GM21723 (cell line): ENCODE measurements around the gene ERICH6.

Source experiments
- ATAC-seq: cut with Tn5 transposase; IDR thresholded peaks from one replicate; pipeline ENCODE4 v1.9.1; 2021; ENCODE audit warnings: mild to moderate bottlenecking, moderate library complexity; ENCODE audit not compliant: unreplicated experiment

The ERICH6 gene

DNA sequence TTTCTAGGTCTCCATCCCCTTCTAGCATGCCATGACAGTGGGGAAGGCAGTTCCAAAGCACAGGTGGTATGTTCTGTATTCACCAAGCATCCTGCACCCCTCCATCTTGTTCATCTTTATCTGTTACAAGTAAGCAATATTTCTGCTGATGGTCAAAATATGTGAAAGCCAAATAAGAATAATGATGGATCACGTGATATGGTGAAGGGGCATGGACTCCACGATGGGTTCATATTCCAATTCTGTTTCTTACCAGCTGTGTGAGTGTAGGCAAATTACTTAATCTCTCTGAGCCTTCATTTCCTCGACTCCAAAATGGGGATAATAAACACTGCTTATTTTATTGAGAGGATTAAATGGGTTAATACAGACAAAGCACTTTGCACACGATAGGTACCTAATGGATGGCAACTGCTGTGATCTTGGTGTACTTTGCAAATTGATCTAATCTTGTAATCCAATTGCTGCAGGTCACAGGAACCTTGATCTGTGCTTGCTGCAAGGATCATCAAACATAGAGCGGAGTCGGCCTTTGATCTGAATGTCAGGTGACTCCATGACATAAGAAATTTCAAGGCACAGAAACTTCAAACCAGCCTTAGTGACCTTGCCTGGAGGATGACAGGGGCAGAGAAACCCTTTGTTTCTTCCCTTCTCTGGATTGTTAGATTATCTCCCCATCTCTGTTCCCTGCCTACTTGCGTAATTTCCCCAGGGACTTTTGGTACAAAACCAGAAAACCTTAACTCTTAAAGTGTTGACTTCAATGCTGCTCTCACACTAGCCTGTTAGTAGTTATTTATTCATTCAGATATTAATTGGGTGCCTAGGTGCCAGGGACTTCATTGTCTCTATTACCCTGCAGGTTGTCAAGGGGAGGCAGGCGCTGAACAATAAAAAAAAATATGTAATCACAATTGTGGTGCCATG is 33.4 kb upstream of the ERICH6 start:
- no peak for ATAC-seq

DNA sequence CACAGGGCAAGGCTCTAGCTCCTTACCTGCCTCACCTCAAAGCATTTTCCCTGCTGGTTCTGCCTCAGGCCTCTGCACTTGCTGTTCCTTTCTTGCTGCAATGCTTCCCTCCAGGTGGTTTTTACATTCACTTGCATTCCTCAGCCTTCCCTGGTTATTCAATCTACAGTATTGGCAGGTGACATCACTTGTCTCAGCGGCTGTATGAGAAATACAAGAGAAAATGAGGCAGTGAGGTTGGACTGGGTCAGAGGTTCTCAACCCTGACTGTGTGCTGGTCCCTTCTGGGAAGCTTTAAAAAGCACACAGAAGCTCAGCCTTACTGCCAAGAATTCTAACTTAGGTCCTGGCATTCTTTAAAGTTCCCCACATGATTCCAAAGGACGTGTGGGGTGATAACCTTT is 32.6 kb upstream of the ERICH6 start:
- no peak for ATAC-seq

DNA sequence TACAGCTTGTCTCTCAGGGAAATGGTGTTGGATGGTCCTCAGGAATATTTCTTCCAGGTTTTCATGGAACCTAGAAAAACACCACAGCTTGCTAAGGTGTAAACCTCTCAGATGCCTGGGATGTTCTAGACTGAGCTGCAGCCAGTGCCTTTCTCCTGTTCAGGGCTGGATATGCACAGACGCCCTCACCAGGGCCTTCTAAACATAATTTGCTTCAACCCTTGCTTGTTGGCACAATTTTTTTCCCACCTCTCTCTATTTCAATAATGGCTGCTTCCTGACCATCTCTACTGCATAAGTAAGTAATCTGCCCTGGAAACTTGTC is 31.0 kb upstream of the ERICH6 start:
- no peak for ATAC-seq

DNA sequence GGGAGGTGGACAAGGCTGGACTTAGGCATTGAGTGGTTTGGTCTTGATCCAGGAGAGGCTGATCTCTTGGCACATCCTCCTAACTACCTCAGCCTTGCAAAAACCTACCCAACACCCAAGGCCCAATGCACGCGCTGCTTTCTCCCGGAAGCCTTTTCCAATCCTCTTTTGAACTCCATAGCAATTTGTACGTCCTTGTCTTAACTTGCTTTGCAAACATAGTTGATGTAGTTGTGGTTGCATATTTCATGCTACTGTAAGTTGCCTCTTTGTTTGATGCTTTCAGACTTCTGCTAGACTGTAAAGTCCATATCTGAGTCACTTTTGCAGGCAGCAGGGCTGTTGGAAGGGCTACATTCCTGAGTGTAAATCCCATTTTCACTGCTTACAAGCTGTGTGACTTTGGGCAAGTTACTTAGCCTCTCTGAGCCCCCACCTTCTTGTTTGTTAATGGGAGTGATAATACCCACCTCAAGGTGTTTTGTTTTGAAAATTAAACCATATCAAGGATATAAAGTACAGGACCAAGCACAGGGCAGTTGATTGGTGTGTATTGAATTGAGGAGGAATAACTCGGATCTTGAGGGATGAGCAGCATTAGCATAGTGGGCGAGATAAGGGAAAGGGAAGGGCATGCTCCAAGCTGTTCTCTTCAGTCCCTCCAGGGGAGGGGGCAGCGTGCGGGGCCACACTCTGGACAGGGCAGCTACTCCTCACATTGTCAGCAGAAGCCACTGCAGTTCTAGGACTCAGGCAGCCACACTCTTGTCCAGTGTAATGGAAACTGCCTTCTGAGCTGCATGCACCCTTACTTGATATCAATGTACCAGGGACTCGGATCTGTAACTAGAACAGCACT is 30.4 kb upstream of the ERICH6 start:
- no peak for ATAC-seq

DNA sequence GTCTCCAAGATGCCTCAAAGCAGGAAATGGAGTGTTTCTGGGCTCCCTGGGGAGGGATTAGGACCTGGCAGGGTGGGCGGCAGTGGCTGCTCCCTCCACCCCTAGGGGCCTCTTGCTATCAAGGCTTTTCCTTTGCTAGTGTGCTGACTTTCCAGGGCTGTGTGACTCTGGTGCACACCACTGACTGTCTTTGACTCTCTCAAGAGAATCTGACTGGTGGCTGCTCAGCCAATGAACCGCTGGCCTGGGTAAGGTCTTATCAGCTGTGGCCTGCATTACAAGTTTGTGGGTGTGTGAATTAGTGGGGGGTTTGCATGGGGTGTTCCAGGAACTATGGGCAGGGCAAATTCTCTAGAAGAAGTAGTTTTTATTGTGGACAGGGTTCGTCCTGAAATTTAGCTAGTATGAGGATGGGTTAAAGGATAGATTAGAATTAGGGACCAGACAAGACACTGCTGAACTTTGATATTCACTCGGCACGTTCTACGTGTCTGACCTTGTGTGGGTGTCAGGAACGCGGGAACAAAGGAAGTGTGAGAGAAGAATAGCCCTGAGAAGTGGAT is 29.7 kb upstream of the ERICH6 start:
- no peak for ATAC-seq

DNA sequence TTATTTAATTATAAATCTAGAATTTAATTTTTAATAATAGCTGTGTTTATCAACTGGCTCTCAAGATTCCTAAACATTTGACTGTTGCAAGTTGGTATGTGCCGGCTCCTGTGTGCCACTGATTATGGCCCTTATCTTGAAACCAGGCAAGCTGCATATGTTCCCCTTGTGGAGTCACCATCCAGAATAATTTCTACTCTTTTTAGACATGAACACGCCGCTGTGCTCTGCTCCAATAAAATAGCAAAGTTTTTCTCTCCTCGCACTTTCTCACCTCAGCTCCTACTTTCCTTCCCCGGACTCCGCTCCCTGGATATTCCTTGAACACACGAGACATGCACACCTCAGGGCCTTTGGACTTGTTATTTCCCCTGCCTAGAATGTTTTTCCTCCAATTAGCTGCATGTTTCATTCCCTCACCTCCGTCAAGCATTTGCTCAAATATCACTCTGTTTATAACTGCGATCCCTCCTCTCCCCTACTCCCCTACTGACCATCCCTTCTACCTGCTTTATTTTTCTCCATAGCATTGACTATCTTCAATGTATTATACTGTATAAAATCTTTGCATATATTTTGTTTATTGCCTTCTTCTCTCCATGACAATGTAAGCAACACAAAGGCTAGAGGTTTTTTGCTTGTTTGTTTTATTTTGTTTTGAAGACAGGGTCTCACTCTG is 26.1 kb upstream of the ERICH6 start:
- ATAC-seq: no peak

DNA sequence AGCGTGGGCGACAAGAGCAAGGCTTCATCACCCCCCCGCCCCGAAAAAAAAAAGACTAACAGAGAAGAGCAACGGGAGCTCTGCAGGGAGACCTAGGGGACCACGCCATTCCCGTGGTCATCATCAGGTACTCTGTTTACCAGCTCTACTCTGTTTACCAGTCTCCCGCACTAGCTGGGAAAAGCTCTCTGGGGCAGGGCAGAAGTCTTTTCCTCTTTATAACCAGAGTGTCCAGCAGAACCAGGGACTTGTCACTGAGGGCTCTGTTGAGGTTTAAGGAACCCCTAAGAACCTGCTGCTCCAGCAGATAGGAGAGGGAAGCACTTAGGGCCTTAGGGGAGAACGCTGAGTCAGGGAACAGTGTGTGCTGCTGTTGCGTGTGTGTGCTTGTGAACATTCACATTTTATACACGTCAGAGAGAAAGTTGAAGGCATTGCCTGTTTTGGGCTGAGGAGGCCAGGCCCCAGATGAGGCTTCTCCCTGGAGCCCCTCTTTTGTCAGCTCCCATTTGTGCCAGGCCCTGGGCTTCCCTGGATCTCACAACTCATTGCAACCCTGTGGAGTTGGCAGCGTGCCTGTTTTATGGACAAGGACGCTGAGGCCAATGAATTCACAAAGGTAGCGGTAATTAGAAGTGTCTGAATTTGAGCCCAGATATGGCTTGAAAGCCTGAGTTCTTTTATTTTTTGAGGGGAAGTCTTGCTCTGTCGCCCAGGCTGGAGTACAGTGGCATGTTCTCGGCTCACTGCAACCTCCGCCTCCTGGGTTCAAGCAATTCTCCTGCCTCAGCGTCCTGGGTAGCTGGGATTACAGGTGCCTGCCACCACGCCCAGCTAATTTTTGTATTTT is 24.2 kb upstream of the ERICH6 start:
- no peak for ATAC-seq

DNA sequence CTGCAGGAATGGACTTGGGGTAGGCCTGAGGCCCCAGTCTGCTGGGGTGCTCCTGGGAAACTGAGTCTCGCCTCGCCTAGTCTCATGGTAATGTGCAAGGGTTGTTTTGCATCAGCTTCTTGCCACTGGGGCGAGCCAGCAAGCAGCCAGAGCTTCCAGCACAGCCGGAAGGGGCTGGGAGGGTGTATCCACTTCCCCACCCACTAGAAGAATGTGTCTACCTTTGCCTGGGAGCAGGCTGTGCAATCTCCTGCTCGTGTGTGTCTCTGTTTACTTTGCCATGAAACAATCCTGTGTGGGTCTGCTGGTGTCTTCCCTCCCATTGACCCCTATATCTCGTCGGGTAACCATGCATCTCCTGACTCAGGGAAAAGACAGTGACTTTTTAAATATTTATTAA is 21.8 kb upstream of the ERICH6 start:
- ATAC-seq: no peak

DNA sequence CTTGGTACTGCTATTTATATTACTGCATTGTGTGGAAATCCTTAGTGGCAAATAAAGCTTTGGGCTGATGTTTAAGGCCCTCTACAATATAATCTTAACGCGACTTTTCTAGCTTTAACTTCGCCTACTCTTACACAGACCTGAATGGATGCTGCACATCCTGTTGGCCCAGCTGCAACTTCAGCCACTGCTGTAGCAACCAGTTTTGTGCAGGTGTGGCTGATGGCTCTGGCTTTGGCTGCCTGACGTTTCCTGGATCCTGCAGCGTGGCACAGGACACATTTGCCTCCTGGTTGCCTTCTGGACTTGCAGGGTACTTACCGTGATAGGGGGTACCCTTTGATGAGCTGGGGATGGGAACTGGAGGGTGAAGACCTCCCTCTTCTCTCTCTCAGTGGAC is 20.2 kb upstream of the ERICH6 start:
- ATAC-seq: no peak

DNA sequence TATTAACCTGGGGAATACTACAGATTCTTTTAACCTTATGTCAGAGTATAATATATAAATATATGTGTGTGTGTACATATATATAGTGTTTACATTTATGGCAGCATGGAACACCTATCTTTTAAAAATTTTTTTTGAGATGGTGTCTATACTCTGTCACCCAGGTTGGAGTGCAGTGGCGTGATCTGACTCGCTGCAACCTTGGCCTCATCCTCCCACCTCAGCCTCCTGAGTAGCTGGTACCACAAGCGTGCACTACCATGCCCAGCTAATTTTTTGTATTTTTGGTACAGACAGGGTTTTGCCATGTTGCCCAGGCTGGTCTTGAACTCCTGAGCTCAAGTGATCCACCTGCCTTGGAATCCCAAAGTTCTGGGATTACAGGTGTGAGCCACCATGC is 18.5 kb upstream of the ERICH6 start:
- ATAC-seq: no peak

DNA sequence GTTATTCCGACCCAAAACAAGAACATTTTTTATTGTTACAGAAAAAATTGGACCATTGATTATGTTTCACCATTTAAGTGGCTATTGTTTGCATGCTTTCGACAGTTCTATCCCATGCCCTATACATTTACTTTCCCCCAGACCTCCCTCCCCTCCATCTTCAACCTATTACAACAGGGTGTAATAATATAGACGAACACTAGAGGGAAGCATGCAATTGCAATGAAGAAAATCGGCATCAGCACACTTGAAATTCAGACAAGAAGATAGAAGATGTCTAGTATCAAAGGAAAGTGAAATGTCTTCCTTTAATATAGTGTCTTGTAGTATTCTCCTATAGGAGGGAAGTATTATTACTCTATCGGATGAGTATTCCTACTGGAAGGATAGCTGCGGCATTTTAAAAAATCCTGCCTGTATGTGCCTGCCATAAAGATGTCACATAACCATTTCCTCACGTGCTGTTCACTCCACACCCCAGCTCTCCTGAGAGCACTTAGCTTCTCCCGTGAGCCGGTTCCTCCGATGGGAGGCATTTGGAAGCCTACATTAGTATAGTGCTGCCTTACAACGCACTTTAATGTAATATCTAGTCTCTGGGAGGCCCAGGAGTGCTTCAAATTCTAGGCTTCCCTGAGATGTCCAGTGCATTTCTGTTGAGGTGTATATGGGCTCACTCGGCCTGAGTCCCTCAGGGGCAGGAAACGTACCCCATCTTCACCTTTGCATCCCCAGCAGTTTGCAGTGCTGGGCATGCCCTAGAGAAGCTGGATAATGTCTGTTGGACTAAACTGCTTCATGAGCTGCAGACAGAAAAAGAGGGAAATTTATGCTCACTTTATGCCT is 17.8 kb upstream of the ERICH6 start:
- peak; percentile 80 for ATAC-seq

DNA sequence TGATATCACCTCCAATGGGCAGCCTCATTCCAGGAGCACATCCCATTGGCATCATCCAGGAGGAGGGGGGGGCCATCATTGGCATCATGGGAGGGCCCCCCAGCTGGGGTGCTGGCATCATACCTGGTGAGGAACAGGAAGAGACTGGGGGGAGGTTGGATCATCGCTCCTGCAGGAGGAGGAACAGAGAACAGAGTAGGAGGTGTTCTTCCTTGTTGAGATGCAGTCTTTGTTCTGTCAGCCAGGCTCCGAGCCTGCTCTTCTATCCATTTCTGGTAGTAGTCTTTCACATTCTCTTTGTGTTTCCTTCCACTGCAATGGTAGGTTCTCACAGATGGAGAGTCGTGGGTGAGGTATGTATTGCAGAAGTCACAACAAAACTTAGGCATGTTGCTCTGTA is 16.7 kb upstream of the ERICH6 start:
- ATAC-seq: no peak

DNA sequence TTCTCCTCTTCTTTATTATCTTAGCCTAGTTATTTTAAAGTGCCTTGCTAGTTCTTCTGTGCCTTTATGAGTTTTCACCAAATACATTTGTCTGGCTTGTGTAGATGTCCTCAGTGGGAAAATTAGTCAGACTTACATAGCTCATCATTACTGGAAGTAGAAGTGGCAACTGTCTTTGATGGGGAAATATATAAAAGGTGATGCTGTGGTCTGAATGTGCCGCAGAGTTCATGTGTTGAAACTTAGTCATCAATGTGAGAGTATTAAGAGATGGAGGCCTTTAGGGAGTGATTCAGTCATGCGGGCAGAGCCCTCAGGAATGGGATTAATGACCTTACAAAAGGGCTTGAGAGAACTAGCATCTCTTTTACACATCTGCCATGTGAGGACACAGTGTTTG is 6.4 kb upstream of the ERICH6 start:
- no peak for ATAC-seq

DNA sequence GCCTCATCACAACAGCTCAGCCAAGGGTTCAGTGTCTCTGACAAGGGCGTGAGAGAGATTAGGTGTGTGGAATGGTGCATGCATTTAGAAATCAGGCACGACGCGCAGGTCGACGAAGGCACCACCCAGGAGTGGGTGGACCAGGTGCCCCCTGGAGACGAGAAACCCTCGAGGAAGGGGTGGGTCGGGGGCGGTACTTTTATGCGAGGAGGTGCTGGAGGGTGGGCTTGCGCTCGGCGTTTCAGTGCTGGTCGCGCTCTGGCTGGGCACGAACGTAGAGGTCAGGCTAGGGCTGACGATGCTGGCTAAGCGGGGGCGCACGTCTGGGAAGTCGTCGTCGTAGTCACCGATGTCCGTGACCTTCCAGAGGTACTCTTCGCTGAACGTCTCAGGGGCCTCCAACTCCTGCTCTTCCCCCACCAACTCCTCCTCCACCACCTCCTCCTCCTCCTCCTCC is 393 bp downstream of the ERICH6 start:
- ATAC-seq: peak; percentile 36

DNA sequence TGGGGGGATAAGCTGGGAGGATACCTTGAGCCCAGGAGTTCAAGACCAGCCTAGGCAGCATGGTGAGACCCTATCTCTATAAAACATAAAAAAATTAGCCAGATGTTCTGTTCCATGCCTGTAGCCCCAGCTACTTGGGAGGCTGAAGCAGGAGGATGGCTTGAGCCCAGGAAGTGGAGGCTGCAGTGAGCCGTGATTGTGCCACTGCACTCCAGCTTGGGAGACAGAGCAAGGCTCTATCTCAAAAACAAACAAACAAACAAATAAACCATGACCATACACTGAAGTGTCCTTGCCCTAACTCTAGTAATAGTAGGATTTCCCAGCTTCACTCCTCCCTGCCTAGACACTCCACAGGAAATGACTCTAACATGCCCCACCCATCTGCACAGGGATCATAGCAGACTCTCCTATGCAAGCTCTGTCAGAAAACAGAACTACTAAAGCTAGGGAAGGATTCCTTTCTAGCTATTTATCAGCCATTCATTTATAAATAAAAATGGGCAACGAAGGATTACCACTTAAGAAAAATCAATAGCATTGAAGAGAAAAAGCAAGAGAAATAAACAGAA is 4.6 kb downstream of the ERICH6 start:
- no peak for ATAC-seq

DNA sequence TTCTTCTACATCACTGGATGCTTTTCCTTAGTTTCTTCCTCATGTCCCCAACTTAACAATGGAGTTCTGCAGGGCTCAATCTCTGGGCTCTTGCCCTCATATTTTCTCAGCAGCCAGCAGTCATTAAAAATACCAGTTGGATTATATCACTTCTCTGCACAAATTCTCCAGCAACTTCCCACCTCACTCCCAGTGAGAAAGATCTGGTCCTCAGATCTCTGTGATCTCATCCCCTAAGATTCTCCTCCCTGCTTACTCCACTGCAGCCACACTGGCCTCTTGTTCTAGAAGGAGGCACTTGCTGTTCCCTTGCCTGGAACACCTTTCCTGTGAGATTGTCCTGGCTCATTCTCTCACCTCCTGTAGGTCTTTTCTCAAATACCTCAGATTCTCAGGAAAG is 6.1 kb downstream of the ERICH6 start:
- ATAC-seq: no peak

DNA sequence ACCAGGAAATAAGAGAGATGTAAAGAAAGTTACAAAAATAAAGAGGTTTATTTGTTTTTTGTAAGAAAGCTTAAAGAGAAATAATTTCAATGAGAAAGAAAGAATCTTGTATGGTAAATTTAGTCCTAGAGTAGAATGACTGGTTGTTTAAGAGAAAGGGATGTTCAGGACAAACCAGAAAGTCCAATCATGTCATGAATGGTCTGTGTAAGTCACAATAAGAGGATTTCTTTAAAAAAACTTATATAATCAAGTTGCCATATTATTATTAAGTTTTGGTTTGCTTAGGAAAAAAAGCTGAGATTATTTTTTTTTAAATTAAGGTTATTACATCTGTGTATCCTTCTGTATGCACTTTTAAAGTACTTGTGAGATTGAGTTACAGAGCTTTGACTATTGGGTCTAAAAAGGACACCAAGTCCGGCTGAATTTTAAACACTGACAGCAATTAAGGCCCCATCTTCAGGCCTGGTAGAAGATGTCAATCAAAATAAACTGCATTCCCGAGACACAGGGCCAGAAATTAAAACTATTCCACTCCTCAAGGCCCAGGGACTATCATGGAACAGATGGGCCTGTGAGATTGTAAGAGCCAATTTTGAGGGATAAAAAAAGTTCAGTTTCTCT is 12.2 kb downstream of the ERICH6 start:
- ATAC-seq: no peak

DNA sequence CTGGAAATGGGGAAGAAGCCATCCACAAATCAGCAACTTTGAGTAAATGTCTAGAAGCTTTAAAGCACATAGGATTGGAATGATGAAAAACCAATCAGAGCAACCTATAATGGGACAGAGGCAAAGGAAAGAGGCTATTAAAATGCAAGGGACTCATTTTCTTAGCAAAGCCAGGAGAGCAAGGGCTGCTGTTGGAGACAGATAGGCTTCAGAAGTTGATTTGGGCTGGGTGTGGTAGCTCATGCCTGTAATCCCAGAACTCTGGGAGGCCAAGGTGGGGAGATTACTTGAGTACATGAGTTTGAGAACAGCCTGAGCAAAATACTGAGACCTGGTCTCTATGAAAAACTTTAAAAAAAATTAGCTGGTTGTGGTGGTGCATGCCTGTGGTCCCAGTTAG is 16.1 kb downstream of the ERICH6 start:
- no peak for ATAC-seq

DNA sequence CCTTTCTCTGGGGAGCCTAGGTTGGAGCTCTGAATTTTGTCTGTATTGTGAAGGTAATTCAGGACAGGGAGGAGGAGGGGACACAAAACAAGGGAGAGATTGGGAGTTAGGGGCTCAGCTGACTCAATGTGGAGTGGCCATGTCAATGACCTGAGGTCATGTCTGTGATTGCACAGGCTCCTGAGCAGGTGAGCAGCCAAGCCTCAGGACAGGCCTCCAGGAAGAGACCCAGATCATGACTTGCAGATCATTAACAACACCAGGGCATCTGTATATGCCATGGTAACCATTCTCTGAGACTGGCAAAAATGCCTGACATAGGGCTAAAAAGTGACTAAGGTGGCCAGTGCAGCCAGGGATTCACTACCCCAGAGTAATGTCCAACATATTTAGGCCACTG is 20.9 kb downstream of the ERICH6 start:
- ATAC-seq: no peak
